ENCODE measurements around the gene SP9.

The SP9 gene

GRCh38 chr2:174334278-174334715, 457 bp upstream of the SP9 start:
- peak; percentile 29 for DNase-seq (ENCODE audit: low spot score)
- TF ChIP-seq, protein P1, sequence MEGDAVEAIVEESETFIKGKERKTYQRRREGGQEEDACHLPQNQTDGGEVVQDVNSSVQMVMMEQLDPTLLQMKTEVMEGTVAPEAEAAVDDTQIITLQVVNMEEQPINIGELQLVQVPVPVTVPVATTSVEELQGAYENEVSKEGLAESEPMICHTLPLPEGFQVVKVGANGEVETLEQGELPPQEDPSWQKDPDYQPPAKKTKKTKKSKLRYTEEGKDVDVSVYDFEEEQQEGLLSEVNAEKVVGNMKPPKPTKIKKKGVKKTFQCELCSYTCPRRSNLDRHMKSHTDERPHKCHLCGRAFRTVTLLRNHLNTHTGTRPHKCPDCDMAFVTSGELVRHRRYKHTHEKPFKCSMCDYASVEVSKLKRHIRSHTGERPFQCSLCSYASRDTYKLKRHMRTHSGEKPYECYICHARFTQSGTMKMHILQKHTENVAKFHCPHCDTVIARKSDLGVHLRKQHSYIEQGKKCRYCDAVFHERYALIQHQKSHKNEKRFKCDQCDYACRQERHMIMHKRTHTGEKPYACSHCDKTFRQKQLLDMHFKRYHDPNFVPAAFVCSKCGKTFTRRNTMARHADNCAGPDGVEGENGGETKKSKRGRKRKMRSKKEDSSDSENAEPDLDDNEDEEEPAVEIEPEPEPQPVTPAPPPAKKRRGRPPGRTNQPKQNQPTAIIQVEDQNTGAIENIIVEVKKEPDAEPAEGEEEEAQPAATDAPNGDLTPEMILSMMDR (IDR thresholded peaks at IDR 0.05; ENCODE audit: extremely low read depth, missing control alignments) = no peak

DNA sequence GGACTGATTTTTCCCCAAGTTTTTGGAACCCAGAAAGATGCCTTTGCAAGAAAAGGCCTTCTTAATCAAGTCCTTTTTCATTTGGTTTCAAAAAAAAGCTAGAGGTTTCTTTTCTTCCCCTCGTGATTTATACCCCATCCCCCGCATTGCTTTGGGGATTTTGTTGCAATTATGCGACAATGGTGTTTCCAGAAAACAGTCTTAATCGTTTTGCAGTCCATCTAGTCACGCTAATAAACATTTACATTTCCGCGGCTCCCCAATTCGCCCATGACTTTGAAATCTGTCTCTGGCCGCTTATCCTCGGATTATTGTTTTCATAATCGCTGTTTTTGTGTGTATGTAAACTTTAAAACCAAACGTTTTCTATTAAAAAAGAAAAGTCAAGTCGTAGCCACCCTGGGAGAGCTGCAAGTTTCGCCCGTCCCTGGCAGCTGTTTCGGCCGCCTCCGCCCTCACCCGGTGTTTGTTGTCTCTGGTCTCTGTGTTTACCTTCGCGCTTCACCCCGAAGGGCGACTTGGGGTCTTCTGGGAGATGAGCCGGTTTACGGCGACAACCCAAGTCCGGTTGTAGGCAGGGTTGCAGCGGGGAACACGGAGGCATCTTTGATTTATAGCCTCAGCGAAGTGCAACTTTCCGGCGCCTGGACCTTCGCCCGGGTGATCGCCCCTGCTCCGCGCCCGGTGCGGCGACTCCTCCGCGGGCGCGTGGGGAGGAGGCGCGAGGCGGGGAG, 667 bp downstream of the SP9 start:
- peak; percentile 60 for DNase-seq (ENCODE audit: low spot score)
- TF ChIP-seq, protein P1 (IDR thresholded peaks at IDR 0.05; ENCODE audit: extremely low read depth, missing control alignments) = no peak

GRCh38 chr2:174335988-174336500, 1.3 kb downstream of the SP9 start:
- TF ChIP-seq, protein P1 (IDR thresholded peaks at IDR 0.05; ENCODE audit: extremely low read depth, missing control alignments) = no peak
- peak; percentile 61 for DNase-seq (ENCODE audit: low spot score)

GRCh38 chr2:174336501-174337336, 2.0 kb downstream of the SP9 start:
- TF ChIP-seq, protein P1 (IDR thresholded peaks at IDR 0.05; ENCODE audit: extremely low read depth, missing control alignments) = peak; percentile 22
- DNase-seq (ENCODE audit: low spot score) = peak; percentile 83

GRCh38 chr2:174337337-174338146, 2.8 kb downstream of the SP9 start:
- DNase-seq (ENCODE audit: low spot score) = peak; percentile 70

DNA sequence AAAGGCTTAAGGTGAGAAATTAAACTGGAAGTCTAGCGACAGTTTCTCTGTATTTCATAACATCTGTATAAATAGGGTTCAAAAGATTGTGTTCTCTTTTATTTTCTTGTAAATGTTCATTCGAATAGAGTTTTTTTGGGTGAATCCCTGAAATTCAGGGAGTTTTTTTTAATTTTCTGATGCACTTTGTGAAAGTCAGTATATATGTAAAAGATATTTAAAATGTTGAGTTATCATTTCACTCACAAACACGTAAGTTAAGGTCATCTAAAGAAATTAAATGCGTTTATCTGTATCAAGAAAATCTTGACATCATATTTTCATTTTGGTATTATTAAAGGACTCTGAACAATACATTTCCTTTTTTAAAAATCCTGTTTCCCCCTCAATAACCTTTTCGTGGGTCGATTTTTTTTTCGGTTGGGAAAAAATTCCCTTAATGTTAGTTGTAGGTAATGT, 3.4 kb downstream of the SP9 start:
- DNase-seq (ENCODE audit: low spot score) = peak; percentile 12
- TF ChIP-seq, protein P1 (IDR thresholded peaks at IDR 0.05; ENCODE audit: extremely low read depth, missing control alignments) = no peak

More at GRCh38 chr2:174337337-174338146, 2.8 kb downstream of the SP9 start:
- TF ChIP-seq, protein P1 (IDR thresholded peaks at IDR 0.05; ENCODE audit: extremely low read depth, missing control alignments) = no peak
